ENCODE measurements around the gene CD19.
"Not testable (repeated sequence)": the region's sequence is repeated elsewhere in the genome, so short reads cannot be mapped to it uniquely, and the experiment has no call there.

CD19 gene

DNA sequence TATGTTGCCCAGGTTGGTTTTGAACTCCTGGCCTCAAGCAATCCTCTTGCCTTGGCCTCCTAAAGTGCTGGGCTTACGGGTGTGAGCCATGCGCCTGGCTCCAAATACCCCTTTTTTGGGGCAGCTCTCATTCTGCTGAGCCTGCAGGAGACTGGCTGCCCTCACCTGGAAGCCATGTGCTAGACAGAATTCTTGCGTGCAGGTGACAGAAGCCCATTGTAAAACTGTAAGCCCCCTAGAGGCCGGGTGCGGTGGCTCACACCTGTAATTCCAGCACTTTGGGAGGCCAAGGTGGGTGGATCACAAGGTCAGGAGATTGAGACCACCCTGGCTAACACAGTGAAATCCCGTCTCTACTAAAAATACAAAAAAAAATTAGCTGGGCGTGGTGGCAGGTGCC is 48.6 kb downstream of the CD19 start:
- not testable (repeated sequence) for DNase-seq (ENCODE audit: low read depth in 2 of 3, low spot score in 2 of 3)

DNA sequence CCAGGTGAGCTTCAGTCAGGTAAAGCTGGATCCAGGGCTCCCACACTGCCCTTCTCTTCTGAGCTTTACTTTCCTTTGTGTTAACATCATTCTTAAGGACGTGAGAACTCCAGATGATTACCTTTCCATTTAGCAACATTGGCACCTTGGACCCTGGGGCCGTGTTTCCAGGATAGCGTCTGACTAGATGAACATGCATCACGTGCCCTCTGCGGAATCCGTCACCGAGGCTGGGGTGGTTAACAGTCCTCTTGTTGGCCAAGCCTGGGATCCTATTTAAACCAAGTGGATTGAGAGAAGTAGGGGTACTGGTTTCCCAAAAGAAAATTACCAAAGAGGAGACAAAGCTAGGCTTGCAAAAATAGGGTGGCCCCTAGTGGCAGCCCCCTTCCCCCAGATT is 49.2 kb downstream of the CD19 start:
- no peak for DNase-seq (ENCODE audit: low read depth in 2 of 3, low spot score in 2 of 3)

DNA sequence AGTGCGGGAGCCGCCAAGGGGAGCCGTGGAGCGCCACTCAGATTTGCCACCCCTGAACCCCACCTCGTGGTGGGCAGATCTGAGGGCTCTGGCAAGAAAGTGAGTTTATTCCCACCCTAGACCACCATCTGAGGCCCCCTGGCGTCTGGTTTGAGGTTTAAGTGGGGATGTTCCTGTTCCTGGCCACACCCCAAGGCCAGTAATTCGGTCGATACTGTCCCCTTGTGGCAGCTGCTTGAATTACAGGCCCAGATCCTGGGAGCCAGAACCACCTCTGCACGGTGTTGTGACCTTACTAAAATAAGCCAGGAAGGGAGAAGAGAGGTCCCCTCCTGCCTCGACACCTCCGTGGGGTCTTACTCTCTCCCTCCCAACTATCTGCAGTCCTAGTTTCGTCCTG is 49.7 kb downstream of the CD19 start:
- peak in 1 of 3 experiments; percentile 53 for DNase-seq (ENCODE audit: low read depth in 2 of 3, low spot score in 2 of 3)

DNA sequence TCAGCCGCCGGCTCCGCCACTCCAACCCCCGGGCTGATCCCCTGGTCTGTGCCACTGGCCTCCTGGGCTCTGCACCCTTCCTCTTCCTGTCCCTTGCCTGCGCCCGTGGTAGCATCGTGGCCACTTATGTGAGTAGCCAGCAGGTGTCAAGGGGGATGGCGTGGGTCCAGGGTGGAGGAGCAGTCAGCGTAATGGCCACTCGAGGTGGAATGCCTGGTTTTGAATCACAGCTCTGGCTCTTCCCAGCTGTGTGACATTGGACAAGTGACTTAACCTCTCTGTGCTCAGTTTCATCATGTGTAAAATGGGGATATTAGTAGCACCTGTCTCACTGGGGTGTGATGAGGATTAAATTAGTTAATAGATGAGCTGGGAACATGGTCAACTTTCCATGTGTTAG is 50.6 kb downstream of the CD19 start:
- DNase-seq (ENCODE audit: low read depth in 2 of 3, low spot score in 2 of 3) = no peak

DNA sequence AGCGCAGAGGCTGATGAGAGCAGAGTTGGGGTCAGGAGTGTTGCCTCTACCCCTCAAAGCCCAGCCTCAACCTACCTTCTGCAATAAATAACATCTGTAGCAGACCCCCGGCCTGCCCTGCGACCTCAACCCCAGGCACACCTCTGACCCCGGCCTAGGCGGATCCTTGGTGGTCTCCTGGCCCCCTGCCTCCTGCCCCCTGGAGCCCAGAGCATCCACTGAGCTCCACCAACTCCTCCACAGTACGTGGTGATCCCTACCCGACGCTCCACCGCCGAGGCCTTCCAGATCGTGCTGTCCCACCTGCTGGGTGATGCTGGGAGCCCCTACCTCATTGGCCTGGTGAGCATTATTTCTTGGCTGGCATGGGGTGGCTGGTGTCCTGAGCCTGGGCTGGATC is 51.2 kb downstream of the CD19 start:
- no peak for DNase-seq (ENCODE audit: low read depth in 2 of 3, low spot score in 2 of 3)

DNA sequence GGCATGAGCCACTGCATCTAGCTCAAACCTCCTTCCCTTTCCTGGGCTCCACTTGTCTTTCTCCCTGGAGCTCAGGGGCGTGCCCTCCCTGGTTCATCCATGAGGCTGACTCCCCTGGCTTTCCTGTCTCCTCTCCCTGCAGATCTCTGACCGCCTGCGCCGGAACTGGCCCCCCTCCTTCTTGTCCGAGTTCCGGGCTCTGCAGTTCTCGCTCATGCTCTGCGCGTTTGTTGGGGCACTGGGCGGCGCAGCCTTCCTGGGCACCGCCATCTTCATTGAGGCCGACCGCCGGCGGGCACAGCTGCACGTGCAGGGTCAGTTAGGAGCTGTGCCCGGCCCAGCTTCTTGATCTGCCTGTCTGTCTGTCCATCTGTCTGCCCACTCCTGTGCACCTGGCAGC is 51.9 kb downstream of the CD19 start:
- no peak for DNase-seq (ENCODE audit: low read depth in 2 of 3, low spot score in 2 of 3)

DNA sequence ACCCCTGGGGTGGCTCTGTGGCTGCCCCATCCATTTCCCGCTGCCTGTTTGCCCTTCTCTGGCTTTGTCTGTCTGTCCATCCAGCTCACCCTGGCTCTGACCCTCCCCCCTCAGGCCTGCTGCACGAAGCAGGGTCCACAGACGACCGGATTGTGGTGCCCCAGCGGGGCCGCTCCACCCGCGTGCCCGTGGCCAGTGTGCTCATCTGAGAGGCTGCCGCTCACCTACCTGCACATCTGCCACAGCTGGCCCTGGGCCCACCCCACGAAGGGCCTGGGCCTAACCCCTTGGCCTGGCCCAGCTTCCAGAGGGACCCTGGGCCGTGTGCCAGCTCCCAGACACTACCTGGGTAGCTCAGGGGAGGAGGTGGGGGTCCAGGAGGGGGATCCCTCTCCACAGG is 52.3 kb downstream of the CD19 start:
- DNase-seq (ENCODE audit: low read depth in 2 of 3, low spot score in 2 of 3) = no peak

DNA sequence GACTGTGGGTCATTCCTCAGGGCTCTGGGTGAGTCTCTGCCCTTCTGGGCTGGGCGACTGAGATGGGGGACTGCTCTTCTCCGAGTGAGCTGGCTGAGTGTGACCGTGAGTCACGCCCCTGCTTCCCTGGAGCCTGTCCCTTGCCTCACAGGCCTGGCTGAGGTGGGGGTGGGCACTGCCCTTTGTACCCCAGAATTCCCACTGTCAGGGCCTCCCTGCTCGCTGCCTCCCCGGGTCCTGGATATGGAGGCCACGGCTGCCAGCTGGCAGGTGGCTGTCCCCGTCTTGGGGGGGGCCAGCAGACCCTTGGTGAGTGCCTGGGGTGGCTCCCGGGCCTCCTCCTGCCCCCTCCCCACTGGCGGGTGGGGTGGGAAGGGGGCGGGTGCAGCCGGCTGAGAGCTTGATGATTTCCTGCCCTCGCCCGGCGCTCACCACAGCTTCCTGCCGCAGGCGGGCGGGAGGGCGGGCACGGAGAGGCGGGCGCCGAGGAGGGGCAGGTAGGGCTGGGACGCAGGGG is 52.9 kb downstream of the CD19 start, which contains the start of gene LAT:
Gene LAT (plus strand): TSS at position 434 of the 517 bp plus-strand sequence. CDS start 366 bp downstream, outside the sequence.
- DNase-seq (ENCODE audit: low read depth in 2 of 3, low spot score in 2 of 3) = peak in 2 of 3 experiments; percentile 44 to 65

DNA sequence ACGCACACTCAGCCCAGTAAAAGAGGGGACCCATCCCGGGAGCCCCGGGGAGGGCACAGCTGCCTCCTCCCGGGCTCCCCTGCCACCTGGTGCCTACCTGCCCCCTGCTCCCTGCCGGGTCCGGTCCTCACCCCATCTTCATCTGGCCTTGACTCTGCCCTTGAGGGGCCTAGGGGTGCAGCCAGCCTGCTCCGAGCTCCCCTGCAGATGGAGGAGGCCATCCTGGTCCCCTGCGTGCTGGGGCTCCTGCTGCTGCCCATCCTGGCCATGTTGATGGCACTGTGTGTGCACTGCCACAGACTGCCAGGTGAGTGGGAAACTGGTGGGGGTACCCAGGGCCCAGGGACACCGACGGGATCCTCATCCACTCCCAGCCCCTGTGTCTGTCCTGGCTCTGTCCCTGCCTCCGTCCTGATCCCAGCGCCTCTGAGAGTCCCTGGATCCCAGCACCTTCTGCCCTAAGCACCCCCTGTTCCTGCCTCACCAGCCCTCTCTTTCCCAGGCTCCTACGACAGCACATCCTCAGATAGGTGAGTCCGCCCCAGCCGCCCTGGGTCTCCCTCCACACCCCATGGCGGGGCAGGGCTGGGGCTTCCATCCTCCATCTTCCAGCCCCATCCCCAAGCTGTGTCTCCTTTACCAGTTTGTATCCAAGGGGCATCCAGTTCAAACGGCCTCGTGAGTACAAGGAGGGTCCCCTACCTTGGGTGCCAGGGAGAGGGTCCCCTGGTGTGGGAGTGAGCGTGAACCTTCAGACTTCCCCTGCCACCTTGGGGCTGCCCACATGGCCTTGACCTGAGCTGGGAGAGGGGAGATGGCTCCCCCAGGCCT is 53.7 kb downstream of the CD19 start:
- no peak for DNase-seq (ENCODE audit: low read depth in 2 of 3, low spot score in 2 of 3)

DNA sequence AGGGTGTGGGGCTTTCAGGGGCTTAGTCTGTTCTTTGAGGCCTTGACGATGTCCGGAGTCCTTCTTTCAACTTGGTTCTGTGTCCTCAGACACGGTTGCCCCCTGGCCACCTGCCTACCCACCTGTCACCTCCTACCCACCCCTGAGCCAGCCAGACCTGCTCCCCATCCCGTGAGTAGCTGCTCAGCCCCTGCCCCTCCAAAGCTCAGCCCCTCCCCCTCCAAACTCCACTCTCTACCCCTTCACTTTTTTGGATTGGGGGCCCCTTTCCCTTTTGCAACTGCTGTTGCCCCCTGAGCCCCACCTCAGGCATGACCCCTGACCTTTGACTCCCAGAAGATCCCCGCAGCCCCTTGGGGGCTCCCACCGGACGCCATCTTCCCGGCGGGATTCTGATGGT is 54.3 kb downstream of the CD19 start:
- no peak for DNase-seq (ENCODE audit: low read depth in 2 of 3, low spot score in 2 of 3)

DNA sequence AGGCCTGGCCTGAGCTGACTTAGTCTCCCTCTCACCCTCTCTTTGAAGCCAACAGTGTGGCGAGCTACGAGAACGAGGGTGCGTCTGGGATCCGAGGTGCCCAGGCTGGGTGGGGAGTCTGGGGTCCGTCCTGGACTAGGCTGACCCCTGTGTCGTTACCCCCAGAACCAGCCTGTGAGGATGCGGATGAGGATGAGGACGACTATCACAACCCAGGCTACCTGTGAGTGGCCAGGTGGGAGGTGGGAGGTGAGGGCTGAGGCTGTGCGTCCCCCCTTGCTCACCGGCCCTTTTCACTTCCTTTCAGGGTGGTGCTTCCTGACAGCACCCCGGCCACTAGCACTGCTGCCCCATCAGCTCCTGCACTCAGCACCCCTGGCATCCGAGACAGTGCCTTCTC is 54.7 kb downstream of the CD19 start:
- no peak for DNase-seq (ENCODE audit: low read depth in 2 of 3, low spot score in 2 of 3)

DNA sequence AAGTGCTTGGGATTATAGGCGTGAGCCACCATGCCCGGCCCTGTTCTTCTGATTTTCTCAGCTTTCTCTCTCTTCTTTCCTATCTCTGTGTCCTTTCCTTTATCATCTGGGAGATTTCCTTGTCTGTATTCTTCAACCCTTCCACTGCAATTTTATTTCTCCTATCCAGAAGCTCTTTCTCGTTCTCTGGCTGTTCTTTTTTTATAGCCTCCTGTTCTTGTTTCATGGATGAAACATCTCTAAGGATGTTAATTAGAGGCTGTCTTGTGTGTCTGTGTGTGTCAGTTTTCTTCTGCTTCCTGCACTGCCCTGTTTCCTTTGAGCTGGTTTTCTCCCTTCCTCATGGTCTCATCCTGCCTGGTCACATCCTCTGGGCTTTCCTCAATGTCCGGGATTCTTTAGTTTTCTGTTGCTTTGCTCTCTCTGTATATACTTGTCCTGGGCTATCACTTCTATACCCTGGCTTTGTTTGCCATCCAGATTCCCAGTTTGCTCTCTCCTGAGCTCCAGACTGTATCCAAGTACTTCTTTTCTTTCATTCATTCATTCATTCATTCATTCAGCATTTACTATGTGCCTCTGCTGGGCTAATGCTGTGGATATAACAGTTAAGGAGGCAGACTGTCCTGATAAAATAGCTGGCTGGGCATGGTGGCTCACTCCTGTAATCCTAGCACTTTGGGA is 55.5 kb downstream of the CD19 start:
- DNase-seq (ENCODE audit: low read depth in 2 of 3, low spot score in 2 of 3) = no peak

Data from activated CD8-positive, alpha-beta memory T cell treated with anti-CD3 and anti-CD28 coated beads for 48 hours (primary cell).